Osteoblast (primary cell): ENCODE data around the gene MDC1. TPM values are rescaled to one million over a fixed set of nuclear protein-coding genes. Genes with fewer than 3 reads are reported as not detected.

Source experiments
- DNase-seq: peaks from one replicate; pipeline ENCODE4 v3.0.0; 2011; ENCODE audit warnings: low spot score, mixed read lengths; ENCODE audit not compliant: insufficient read length; ENCODE audit errors: missing footprints
- H2AFZ ChIP-seq: 2 replicates; pipeline ENCODE4 v1.6.0; 2011; ENCODE audit warnings: mild to moderate bottlenecking, low read length
- H3K27ac ChIP-seq: 2 replicates; pipeline ENCODE4 v1.5.1; 2011; ENCODE audit warnings: mild to moderate bottlenecking, low read depth, low read length, moderate library complexity
- H3K27me3 ChIP-seq: 2 replicates; pipeline ENCODE4 v1.6.0; 2012; ENCODE audit warnings: mild to moderate bottlenecking, control low read depth, inconsistent platforms, low read length, moderate library complexity; ENCODE audit not compliant: insufficient read depth
- H3K36me3 ChIP-seq: 2 replicates; pipeline ENCODE4 v1.5.1; 2011; ENCODE audit warnings: mild to moderate bottlenecking, low read length, control low read depth, moderate library complexity; ENCODE audit not compliant: insufficient read depth
- H3K4me1 ChIP-seq: 2 replicates; pipeline ENCODE4 v1.5.1; 2011; ENCODE audit warnings: mild to moderate bottlenecking, low read length, control low read depth, moderate library complexity; ENCODE audit not compliant: insufficient read depth
- H3K4me2 ChIP-seq: 2 replicates; pipeline ENCODE4 v1.6.0; 2011; ENCODE audit warnings: mild to moderate bottlenecking, low read length; ENCODE audit not compliant: insufficient read depth
- H3K4me3 ChIP-seq: fragments of 200-600 bp; sonication (generic); 3 replicates; pipeline ENCODE4 v1.5.1; 2012; ENCODE audit warnings: mild to moderate bottlenecking, low read length, inconsistent platforms; ENCODE audit not compliant: insufficient read depth
- H3K79me2 ChIP-seq: 2 replicates; pipeline ENCODE4 v1.6.0; 2012; ENCODE audit warnings: mild to moderate bottlenecking, low read length, control low read depth, inconsistent platforms; ENCODE audit not compliant: insufficient read depth
- H3K9me3 ChIP-seq: 2 replicates; pipeline ENCODE4 v1.5.1; 2011; ENCODE audit warnings: low read depth, low read length, control low read depth
- H4K20me1 ChIP-seq: 2 replicates; pipeline ENCODE4 v1.6.0; 2012; ENCODE audit warnings: mild to moderate bottlenecking, low read length, control low read depth; ENCODE audit not compliant: insufficient read depth
- CTCF ChIP-seq: IDR thresholded peaks from 2 replicates; pipeline ENCODE4 v1.5.1; 2011; ENCODE audit warnings: mild to moderate bottlenecking, low read depth, low read length, moderate library complexity; ENCODE audit errors: extremely low read depth
- total RNA-seq: library from RNA; depleted of rRNA; stranded (reverse); fragments of >200 nt; gene quantifications from 2 replicates; pipeline ENCODE4 v1.2.3, GENCODE V29; 2012

Gene MDC1
- total RNA-seq, 1 donor, result 5.1 TPM

- H4K20me1 ChIP-seq, result no peaks in the 10 kb centered on the region
- H3K79me2 ChIP-seq, result no peaks in the 10 kb centered on the region
- H3K27me3 ChIP-seq, result no peaks in the 10 kb centered on the region
- no peak for DNase-seq
- peak overlapping the region; percentile 37 for H3K4me2 ChIP-seq
- H3K9me3 ChIP-seq, result no peaks in the 10 kb centered on the region
- no peak overlapping the region for H3K4me3 ChIP-seq
- peak; percentile 9 for TF ChIP-seq CTCF
- H2AFZ ChIP-seq, result peak overlapping the region; percentile 64
- H3K4me1 ChIP-seq, result peaks cover 42% of the 10 kb centered on the region
- peak overlapping the region; percentile 75 for H3K27ac ChIP-seq
- H3K36me3 ChIP-seq, result no peaks in the 10 kb centered on the region
Measured at GRCh38 chr6:30763618-30764489, 46.8 kb upstream of the MDC1 start.

- peak overlapping the region; percentile 19 for H3K27ac ChIP-seq
- no peaks in the 10 kb centered on the region for H3K79me2 ChIP-seq
- H3K4me3 ChIP-seq, result no peak overlapping the region
- H2AFZ ChIP-seq, result no peak overlapping the region
- no peaks in the 10 kb centered on the region for H3K9me3 ChIP-seq
- no peak for TF ChIP-seq CTCF
- H4K20me1 ChIP-seq, result no peaks in the 10 kb centered on the region
- H3K27me3 ChIP-seq, result no peaks in the 10 kb centered on the region
- H3K4me2 ChIP-seq, result no peak overlapping the region
- H3K36me3 ChIP-seq, result no peaks in the 10 kb centered on the region
- peaks cover 43% of the 10 kb centered on the region for H3K4me1 ChIP-seq
- no peak for DNase-seq
Measured at GRCh38 chr6:30763155-30763617, 46.1 kb upstream of the MDC1 start.

- Histone ChIP-seq H3K4me2 (no peak overlapping the region), H2AFZ (no peak overlapping the region), H3K9me3 (no peaks in the 10 kb centered on the region), H3K27ac (peak overlapping the region; percentile 99), H4K20me1 (no peaks in the 10 kb centered on the region), H3K79me2 (no peaks in the 10 kb centered on the region), H3K27me3 (no peaks in the 10 kb centered on the region), H3K4me3 (no peak overlapping the region), H3K36me3 (no peaks in the 10 kb centered on the region), H3K4me1 (peaks cover 43% of the 10 kb centered on the region)
- no peak for TF ChIP-seq CTCF
- DNase-seq, result no peak
Measured at GRCh38 chr6:30761791-30762429, 44.8 kb upstream of the MDC1 start.

- H3K27me3 ChIP-seq, result no peaks in the 10 kb centered on the region
- H3K4me2 ChIP-seq, result no peak overlapping the region
- H3K27ac ChIP-seq, result peak overlapping the region; percentile 99
- H3K36me3 ChIP-seq, result no peaks in the 10 kb centered on the region
- H3K79me2 ChIP-seq, result no peaks in the 10 kb centered on the region
- H2AFZ ChIP-seq, result no peak overlapping the region
- no peaks in the 10 kb centered on the region for H3K9me3 ChIP-seq
- no peak overlapping the region for H3K4me3 ChIP-seq
- TF ChIP-seq CTCF, result no peak
- peaks cover 39% of the 10 kb centered on the region for H3K4me1 ChIP-seq
- H4K20me1 ChIP-seq, result no peaks in the 10 kb centered on the region
- DNase-seq, result no peak
Measured at GRCh38 chr6:30760549-30760948, 43.5 kb upstream of the MDC1 start.
